ENCODE data around the gene NECAB3. TPM values are rescaled to one million over a fixed set of nuclear protein-coding genes. Genes with fewer than 3 reads are reported as not detected.

The NECAB3 gene
- total and polyA plus RNA-seq, 9 donors: 9.2 to 166 (median 96.5) TPM

GRCh38 chr20:33627577-33628216, 46.5 kb downstream of the NECAB3 start:
- no peak for TF ChIP-seq EP300 (IDR thresholded peaks at IDR 0.05)
- TF ChIP-seq POLR2A (IDR thresholded peaks at IDR 0.05): no peak
- no peak for TF ChIP-seq CTCF (IDR thresholded peaks at IDR 0.05)
- H3K9me3 ChIP-seq: no peaks in the 10 kb centered on the region
- intact Hi-C loops (cut with DNase I): no loop called here
- H3K27ac ChIP-seq: no peak overlapping the region
- H3K27me3 ChIP-seq: no peaks in the 10 kb centered on the region
- DNase-seq: no peak
- no peak overlapping the region for H3K4me3 ChIP-seq
- no peaks in the 10 kb centered on the region for H3K4me1 ChIP-seq (ENCODE audit: insufficient read depth)
- no peaks in the 10 kb centered on the region for H3K36me3 ChIP-seq
- 97 to 99% (median 99%) methylated on average over 4 of the region's 4 CpGs for WGBS, 3 donors

DNA sequence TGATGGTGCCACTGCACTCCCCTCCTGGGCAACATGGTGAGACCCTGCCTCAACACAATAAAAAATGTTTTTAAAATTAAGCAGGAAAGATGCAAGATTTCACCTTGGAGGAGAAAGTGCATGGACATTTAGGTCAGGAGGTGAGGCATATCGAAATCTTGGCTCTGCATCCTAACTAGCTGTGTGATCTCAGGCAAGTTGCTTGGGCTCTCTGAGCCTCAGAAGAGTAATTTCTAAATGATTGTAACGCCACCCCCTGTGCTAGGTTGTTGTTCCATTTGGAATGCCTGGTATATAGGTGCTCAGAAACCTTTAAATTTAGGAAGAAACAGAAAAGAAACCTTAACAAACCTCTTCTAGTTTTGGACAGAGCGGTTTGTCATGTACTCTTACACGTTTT, 48.0 kb downstream of the NECAB3 start:
- H3K27me3 ChIP-seq: no peaks in the 10 kb centered on the region
- H3K27ac ChIP-seq: no peak overlapping the region
- DNase-seq: no peak
- no peak overlapping the region for H3K4me3 ChIP-seq
- H3K4me1 ChIP-seq (ENCODE audit: insufficient read depth): no peaks in the 10 kb centered on the region
- H3K36me3 ChIP-seq: no peaks in the 10 kb centered on the region
- TF ChIP-seq CTCF (IDR thresholded peaks at IDR 0.05) (no peak), EP300 (IDR thresholded peaks at IDR 0.05) (no peak), POLR2A (IDR thresholded peaks at IDR 0.05) (no peak)
- intact Hi-C loops (cut with DNase I): no loop called here
- WGBS, 3 donors: 94 to 95% (median 95%) methylated on average over 4 of the region's 4 CpGs
- H3K9me3 ChIP-seq: no peaks in the 10 kb centered on the region

DNA sequence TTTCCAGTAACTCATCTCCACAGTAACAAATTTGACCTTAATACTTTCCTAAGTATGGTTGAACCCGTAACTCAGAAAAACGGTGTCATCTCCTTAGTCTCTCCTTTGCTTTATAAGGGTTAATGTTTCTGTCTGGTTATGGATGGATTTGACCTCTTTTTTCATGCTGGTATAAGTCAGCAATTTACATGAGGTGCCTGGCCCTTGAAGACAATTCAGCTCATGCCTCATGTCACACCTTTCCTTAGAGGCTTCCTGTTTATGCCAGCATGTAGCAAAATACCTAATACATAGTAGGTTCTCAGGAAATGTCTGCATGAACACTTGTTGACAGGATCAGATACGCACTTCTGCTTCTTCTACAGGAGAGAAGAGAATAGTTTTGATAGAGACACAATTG, 49.8 kb downstream of the NECAB3 start:
- intact Hi-C loops (cut with DNase I): no loop called here
- H3K4me3 ChIP-seq: no peak overlapping the region
- TF ChIP-seq EP300 (IDR thresholded peaks at IDR 0.05) (no peak), POLR2A (IDR thresholded peaks at IDR 0.05) (no peak), CTCF (IDR thresholded peaks at IDR 0.05) (no peak)

DNA sequence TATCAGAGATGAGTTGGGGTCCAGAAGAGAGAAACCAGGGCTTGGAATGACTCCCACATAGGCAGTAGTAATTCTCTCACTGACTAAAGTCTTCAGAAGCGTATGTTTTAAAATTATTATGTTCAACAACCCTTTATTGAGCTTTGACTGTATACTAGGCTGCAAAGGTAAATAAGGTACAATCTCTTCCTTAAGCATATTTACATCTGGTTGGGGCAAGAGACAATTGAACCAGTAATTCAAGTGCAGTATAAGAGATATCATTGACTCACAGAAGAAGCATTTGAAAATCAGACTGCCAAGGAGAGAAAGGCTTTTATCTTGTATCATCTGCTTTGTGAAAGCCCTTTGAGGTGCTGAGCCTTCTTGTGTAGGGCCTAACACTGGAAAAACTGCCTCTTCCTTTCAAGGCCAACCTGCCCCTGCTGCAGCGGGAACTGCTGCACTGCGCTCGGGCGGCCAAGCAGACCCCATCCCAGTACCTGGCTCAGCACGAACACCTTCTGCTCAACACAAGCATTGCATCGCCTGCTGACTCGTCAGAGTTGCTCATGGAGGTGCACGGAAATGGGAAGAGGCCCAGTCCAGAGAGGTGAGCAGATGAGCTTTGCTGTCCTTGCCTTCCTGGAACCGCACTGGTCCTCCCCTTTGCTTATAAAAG, 51.4 kb downstream of the NECAB3 start:
- no peak overlapping the region for H3K4me3 ChIP-seq
- intact Hi-C loops (cut with DNase I): no loop called here
- no peak overlapping the region for H3K27ac ChIP-seq
- H3K27me3 ChIP-seq: no peaks in the 10 kb centered on the region
- H3K4me1 ChIP-seq (ENCODE audit: insufficient read depth): no peaks in the 10 kb centered on the region
- no peak for DNase-seq
- TF ChIP-seq CTCF (IDR thresholded peaks at IDR 0.05): no peak
- TF ChIP-seq POLR2A (IDR thresholded peaks at IDR 0.05): no peak
- no peak for TF ChIP-seq EP300 (IDR thresholded peaks at IDR 0.05)
- H3K9me3 ChIP-seq: no peaks in the 10 kb centered on the region
- H3K36me3 ChIP-seq: no peaks in the 10 kb centered on the region
- 95 to 96% (median 96%) methylated on average over 10 of the region's 10 CpGs for WGBS, 3 donors

More for the DNA sequence above, 49.8 kb downstream of the NECAB3 start:
- Histone ChIP-seq H3K4me1 (ENCODE audit: insufficient read depth) (no peaks in the 10 kb centered on the region), H3K9me3 (no peaks in the 10 kb centered on the region), H3K36me3 (no peaks in the 10 kb centered on the region), H3K27me3 (no peaks in the 10 kb centered on the region), H3K27ac (no peak overlapping the region)
- no peak for DNase-seq
- WGBS, 3 donors: 89 to 94% (median 93%) methylated on average over 3 of the region's 3 CpGs

All from ovary (tissue), 9 donors.